Measurements from ENCODE around the gene ERN1.

- TF ChIP-seq CTCF (conservative IDR thresholded peaks at IDR 0.05): no peak
- no peak for TF ChIP-seq ZFX (IDR thresholded peaks at IDR 0.05)
These were observed 26.0 kb upstream of the ERN1 start for GRCh38 chr17:64155751-64156544.
